Ascending aorta (tissue), 2 donors: ENCODE results near the gene LYL1. TPM values are rescaled to one million over a fixed set of nuclear protein-coding genes. Genes with fewer than 3 reads are reported as not detected.

ENCODE experiments used
- DNase-seq, 2 donors: peaks; one replicate each; pipeline ENCODE4 v3.0.0-alpha.2; 2019; ENCODE audit warnings: low spot score in 2 of 2
- H3K27ac ChIP-seq, 2 donors: fragments of 200-600 bp; sonication (generic); one replicate each; pipeline ENCODE4 v1.5.1; 2016 to 2017; ENCODE audit warnings: mild to moderate bottlenecking in 1 of 2
- H3K27me3 ChIP-seq: fragments of 200-600 bp; sonication (generic); one replicate; pipeline ENCODE4 v1.5.1; 2017
- H3K36me3 ChIP-seq, 2 donors: fragments of 200-600 bp; sonication (generic); one replicate each; pipeline ENCODE4 v1.5.1; 2016
- H3K4me1 ChIP-seq, 2 donors: fragments of 200-600 bp; sonication (generic); one replicate each; pipeline ENCODE4 v1.5.1; 2016 to 2017; ENCODE audit warnings: mild to moderate bottlenecking in 1 of 2
- H3K4me3 ChIP-seq, 2 donors: fragments of 200-600 bp; sonication (generic); one replicate each; pipeline ENCODE4 v1.5.1; 2016 to 2017; ENCODE audit warnings: mild to moderate bottlenecking in 1 of 2
- H3K9me3 ChIP-seq, 2 donors: fragments of 200-600 bp; sonication (generic); one replicate each; pipeline ENCODE4 v1.5.1; 2016
- CTCF ChIP-seq, 3 experiments: fragments of 200-600 bp in 2 of 3; fragments of 450-650 bp in 1 of 3; sonication (generic) in 2 of 3; IDR thresholded peaks; one replicate each; pipeline ENCODE4 v1.5.1; 2016 to 2019; ENCODE audit warnings: antibody characterized with exemption in 3 of 3, mild to moderate bottlenecking in 1 of 3, moderate library complexity in 1 of 3
- intact Hi-C: fragments of 100-400 bp; cut with DNase I; formaldehyde crosslinking; loops from one replicate; pipeline ENCODE4 v1.15.1; 2023
- total RNA-seq: library from RNA; depleted of rRNA; stranded (reverse); fragments of >200 nt; gene quantifications from one replicate; pipeline ENCODE4 v1.1.0, GENCODE V29; 2016

The LYL1 gene
- total RNA-seq, 1 donor from 2014 or later = 46.7 TPM

GRCh38 chr19:13127051-13127450 is 24.4 kb upstream of the LYL1 start:
- intact Hi-C loops = no loop called here
- H3K36me3 ChIP-seq = no peaks in the 10 kb centered on the region

GRCh38 chr19:13122980-13123957 is 20.6 kb upstream of the LYL1 start:
- H3K4me1 ChIP-seq = peaks cover 5 to 12% of the 10 kb centered on the region in 2 donors
- intact Hi-C loops = no loop called here
- H3K36me3 ChIP-seq = no peaks in the 10 kb centered on the region
- no peak overlapping the region for H3K4me3 ChIP-seq
- H3K27me3 ChIP-seq = no peaks in the 10 kb centered on the region
- TF ChIP-seq CTCF (IDR thresholded peaks at IDR 0.05) = no peak
- DNase-seq = no peak
- no peak overlapping the region for H3K27ac ChIP-seq
- H3K9me3 ChIP-seq = no peaks in the 10 kb centered on the region

More at GRCh38 chr19:13127051-13127450, 24.4 kb upstream of the LYL1 start:
- Histone ChIP-seq H3K27me3 (no peaks in the 10 kb centered on the region), H3K4me3 (no peak overlapping the region), H3K4me1 (no peaks in the 10 kb centered on the region), H3K27ac (no peak overlapping the region), H3K9me3 (no peaks in the 10 kb centered on the region)
- no peak for DNase-seq
- no peak for TF ChIP-seq CTCF (IDR thresholded peaks at IDR 0.05)

GRCh38 chr19:13122275-13122878 is 19.7 kb upstream of the LYL1 start:
- Histone ChIP-seq H3K36me3 (no peaks in the 10 kb centered on the region), H3K4me1 (peaks cover 5 to 15% of the 10 kb centered on the region in 2 donors), H3K4me3 (no peak overlapping the region), H3K9me3 (no peaks in the 10 kb centered on the region), H3K27me3 (no peaks in the 10 kb centered on the region), H3K27ac (no peak overlapping the region)
- no peak for DNase-seq
- intact Hi-C loops = no loop called here
- no peak for TF ChIP-seq CTCF (IDR thresholded peaks at IDR 0.05)

GRCh38 chr19:13121551-13122274 is 19.1 kb upstream of the LYL1 start:
- Histone ChIP-seq H3K36me3 (no peaks in the 10 kb centered on the region), H3K4me1 (peaks cover 5 to 19% of the 10 kb centered on the region in 2 donors), H3K27ac (no peak overlapping the region), H3K27me3 (no peaks in the 10 kb centered on the region), H3K9me3 (no peaks in the 10 kb centered on the region), H3K4me3 (no peak overlapping the region)
- intact Hi-C loops = no loop called here
- no peak for DNase-seq
- TF ChIP-seq CTCF (IDR thresholded peaks at IDR 0.05) = no peak

GRCh38 chr19:13120817-13121216 is 18.2 kb upstream of the LYL1 start:
- H3K27me3 ChIP-seq = no peaks in the 10 kb centered on the region
- H3K27ac ChIP-seq = no peak overlapping the region
- H3K36me3 ChIP-seq = no peaks in the 10 kb centered on the region
- intact Hi-C loops = no loop called here
- no peak overlapping the region for H3K4me3 ChIP-seq
- H3K9me3 ChIP-seq = no peaks in the 10 kb centered on the region
- no peak for DNase-seq
- H3K4me1 ChIP-seq = peaks cover 5 to 24% of the 10 kb centered on the region in 2 donors
- TF ChIP-seq CTCF (IDR thresholded peaks at IDR 0.05) = no peak
